ENCODE results near the gene POFUT1.
"Not testable (repeated sequence)": the region's sequence is repeated elsewhere in the genome, so short reads cannot be mapped to it uniquely, and the experiment has no call there.

DNA sequence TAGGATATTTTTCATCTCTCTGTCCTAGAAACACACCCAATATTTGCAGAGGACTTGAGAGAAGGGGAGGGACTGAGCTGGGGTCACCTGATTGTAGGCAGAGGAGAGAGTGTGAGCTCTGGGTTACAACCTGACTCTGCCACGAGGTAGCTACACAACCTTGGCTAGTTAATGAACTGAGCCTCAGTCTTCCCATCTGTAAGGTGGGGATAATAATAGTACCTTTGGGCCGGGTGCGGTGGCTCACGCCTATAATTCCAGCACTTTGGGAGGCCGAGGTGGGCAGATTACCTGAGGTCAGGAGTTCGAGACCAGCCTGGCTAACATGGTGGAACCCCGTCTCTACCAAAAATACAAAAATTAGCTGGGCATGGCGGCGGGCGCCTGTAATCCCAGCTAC, 53.3 kb downstream of the POFUT1 start:
- TF ChIP-seq RNF2 (IDR thresholded peaks at IDR 0.05; ENCODE audit: borderline replicate concordance, low read depth); KDM1A (IDR thresholded peaks at IDR 0.05; ENCODE audit: low read depth); CTCF (IDR thresholded peaks at IDR 0.05); EP300 (IDR thresholded peaks at IDR 0.05); ZSCAN20 (CRISPR knock-in tag; IDR thresholded peaks at IDR 0.05); POLR2AphosphoS2 (conservative IDR thresholded peaks at IDR 0.05; ENCODE audit: low read length); BCL3 (IDR thresholded peaks at IDR 0.05): not testable (repeated sequence)

Measured in A549 (cell line).